Breast epithelium (tissue), 3 donors: ENCODE data around the gene BBLN.

Source experiments
- POLR2A ChIP-seq: fragments of 450-650 bp; IDR thresholded peaks from one replicate; pipeline ENCODE4 v1.6.1; 2016; ENCODE audit warnings: antibody characterized with exemption, mild to moderate bottlenecking, moderate library complexity
- TF ChIP-seq, protein P1 (sequence below), 3 donors: fragments of 450-650 bp; IDR thresholded peaks; one replicate each; pipeline ENCODE4 v1.5.1; 2016 to 2017; ENCODE audit warnings: antibody characterized with exemption in 3 of 3, mild to moderate bottlenecking in 3 of 3, moderate library complexity in 3 of 3

DNA sequence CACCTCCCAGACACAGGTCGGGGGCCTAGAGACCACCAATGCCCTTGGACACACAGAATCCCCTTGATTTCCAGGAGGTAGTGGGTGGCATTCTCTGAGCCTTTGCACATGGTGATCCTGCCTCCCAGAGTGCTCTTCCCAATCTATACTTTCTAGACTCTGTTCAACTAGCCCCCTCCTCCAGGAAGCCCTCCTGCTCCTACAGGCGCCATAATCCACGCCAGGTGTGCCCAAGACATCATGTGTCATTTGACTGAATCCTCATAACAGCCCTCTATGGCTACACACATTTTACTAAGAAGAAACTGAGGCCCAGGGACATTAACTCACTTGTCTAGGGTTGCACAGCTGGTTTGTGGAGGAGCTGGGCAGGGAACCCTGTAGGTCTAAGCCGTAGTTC is 7.1 kb downstream of the BBLN start:
- no peak for TF ChIP-seq POLR2A
- TF ChIP-seq, protein P1, sequence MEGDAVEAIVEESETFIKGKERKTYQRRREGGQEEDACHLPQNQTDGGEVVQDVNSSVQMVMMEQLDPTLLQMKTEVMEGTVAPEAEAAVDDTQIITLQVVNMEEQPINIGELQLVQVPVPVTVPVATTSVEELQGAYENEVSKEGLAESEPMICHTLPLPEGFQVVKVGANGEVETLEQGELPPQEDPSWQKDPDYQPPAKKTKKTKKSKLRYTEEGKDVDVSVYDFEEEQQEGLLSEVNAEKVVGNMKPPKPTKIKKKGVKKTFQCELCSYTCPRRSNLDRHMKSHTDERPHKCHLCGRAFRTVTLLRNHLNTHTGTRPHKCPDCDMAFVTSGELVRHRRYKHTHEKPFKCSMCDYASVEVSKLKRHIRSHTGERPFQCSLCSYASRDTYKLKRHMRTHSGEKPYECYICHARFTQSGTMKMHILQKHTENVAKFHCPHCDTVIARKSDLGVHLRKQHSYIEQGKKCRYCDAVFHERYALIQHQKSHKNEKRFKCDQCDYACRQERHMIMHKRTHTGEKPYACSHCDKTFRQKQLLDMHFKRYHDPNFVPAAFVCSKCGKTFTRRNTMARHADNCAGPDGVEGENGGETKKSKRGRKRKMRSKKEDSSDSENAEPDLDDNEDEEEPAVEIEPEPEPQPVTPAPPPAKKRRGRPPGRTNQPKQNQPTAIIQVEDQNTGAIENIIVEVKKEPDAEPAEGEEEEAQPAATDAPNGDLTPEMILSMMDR (IDR thresholded peaks at IDR 0.05), result no peak
